RWPE2 (cell line): Measurements from ENCODE around the gene KRT2.
A peak's percentile ranks its signal among the peaks of the same experiment; 100 is the strongest.

Experiments used
- ATAC-seq: fragments of 200-7000 bp; cut with Tn5 transposase; 3 replicates; pipeline ENCODE4 v1.9.1; 2021; ENCODE audit warnings: low read depth
- DNase-seq: peaks from one replicate; pipeline ENCODE4 v3.0.0-alpha.2; 2020; ENCODE audit warnings: low spot score
- H3K27ac ChIP-seq: fragments of 450-650 bp; 2 replicates; pipeline ENCODE4 v1.5.1; 2017; ENCODE audit warnings: mild to moderate bottlenecking; ENCODE audit not compliant: poor library complexity, severe bottlenecking
- H3K27me3 ChIP-seq: fragments of 250-450 bp; sonication (Bioruptor Pico); 2 replicates; pipeline ENCODE4 v1.5.1; 2021; ENCODE audit warnings: mild to moderate bottlenecking, moderate library complexity; ENCODE audit not compliant: insufficient read depth, poor library complexity, severe bottlenecking
- H3K36me3 ChIP-seq: fragments of 250-450 bp; sonication (Bioruptor Pico); 2 replicates; pipeline ENCODE4 v1.5.1; 2020; ENCODE audit warnings: low read depth, mild to moderate bottlenecking, moderate library complexity
- H3K4me1 ChIP-seq: fragments of 250-450 bp; sonication (Bioruptor Pico); 2 replicates; pipeline ENCODE4 v1.5.1; 2021; ENCODE audit warnings: mild to moderate bottlenecking, moderate library complexity; ENCODE audit not compliant: insufficient read depth, poor library complexity, severe bottlenecking
- H3K4me3 ChIP-seq: fragments of 250-450 bp; sonication (Bioruptor Pico); 2 replicates; pipeline ENCODE4 v1.5.1; 2021; ENCODE audit warnings: mild to moderate bottlenecking, moderate library complexity; ENCODE audit not compliant: severe bottlenecking
- H3K9me3 ChIP-seq: fragments of 250-450 bp; sonication (Bioruptor Pico); 2 replicates; pipeline ENCODE4 v1.5.1; 2021; ENCODE audit warnings: mild to moderate bottlenecking, moderate library complexity; ENCODE audit not compliant: severe bottlenecking
- CTCF ChIP-seq: fragments of 450-650 bp; IDR thresholded peaks from one replicate; pipeline ENCODE4 v1.5.1; 2017; ENCODE audit warnings: mild to moderate bottlenecking, moderate library complexity; ENCODE audit not compliant: poor library complexity, severe bottlenecking

Gene KRT2

DNA sequence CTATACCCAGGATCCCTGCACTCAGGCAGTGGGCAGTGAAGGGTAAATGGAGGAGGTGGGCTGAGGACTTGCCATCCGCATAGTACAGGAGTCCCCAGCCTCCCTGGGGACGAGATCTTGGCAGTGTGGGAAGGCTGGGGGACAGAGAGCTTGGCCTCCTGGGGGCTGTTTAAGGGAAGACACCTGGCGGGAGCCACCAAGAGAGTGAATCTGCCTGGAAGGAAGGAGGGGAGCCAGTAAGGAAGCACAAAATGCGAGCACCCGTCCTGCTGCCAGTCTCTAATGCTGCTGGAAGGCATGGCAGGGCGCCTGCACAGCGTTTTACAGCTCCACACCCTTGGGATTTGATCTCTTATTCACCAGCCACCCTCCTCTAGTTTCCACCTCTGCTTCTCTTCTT, 7.4 kb upstream of the KRT2 start:
- no peaks in the 10 kb centered on the region for H3K36me3 ChIP-seq
- no peak for TF ChIP-seq CTCF
- DNase-seq (no peak), ATAC-seq (no peak)
- H3K4me1 ChIP-seq: peaks cover 7% of the 10 kb centered on the region
- H3K27ac ChIP-seq: no peak overlapping the region
- H3K27me3 ChIP-seq: no peaks in the 10 kb centered on the region
- H3K9me3 ChIP-seq: no peaks in the 10 kb centered on the region
- H3K4me3 ChIP-seq: no peak overlapping the region

DNA sequence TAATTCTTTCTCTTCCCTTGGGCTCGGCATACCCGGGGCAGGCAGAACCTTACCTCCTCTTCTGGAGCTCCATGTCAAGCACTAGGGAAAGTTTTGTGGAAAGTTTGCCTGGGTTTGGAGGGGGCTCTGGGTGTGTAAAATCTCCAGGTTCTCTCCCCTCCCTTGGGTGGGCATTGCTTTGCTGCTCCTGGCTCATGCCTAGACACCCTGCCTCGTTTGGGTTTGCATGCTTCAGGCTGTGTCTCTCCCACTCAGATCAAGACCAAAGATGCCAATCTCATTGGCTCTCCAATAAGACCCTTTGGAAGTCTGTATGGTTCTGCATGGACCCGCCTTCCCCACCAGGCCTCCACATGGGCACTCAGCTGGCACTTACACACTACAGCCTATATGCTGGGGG, 6.2 kb upstream of the KRT2 start:
- no peak overlapping the region for H3K4me3 ChIP-seq
- no peak for TF ChIP-seq CTCF
- DNase-seq (no peak), ATAC-seq (no peak)
- H3K27ac ChIP-seq: no peak overlapping the region
- no peaks in the 10 kb centered on the region for H3K9me3 ChIP-seq
- no peaks in the 10 kb centered on the region for H3K36me3 ChIP-seq
- H3K27me3 ChIP-seq: no peaks in the 10 kb centered on the region
- peaks cover 7% of the 10 kb centered on the region for H3K4me1 ChIP-seq

DNA sequence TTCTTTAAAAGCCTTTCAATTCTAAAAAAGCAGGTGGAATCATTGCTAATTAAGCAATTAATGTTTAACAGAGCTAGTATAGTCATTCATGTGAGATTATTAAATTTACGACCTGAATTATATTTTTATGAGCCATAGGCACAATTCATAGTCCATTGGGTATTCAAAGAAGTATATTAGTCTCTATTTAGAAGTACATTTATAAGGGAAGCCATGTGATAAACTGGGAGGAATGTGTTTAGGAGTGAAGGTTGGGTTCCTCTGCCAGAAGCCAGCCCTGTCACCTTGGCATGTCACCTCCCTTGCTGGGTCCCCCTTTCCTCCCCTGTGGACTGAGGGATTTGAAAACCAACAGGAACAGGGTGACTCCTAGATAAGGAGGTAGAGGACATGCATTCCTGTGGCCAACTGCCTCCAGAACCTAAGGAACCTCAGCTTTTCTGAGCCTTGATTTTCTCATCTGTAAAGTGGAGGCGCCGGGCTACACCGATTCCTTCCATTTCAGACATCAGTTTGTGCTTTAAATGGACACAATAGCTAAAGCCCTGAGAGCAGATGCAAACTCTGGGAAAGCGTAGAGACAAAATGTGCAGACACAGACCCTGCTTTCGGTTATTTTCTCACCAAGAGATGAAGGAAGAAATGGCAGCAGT, 5.4 kb upstream of the KRT2 start:
- peaks cover 7% of the 10 kb centered on the region for H3K4me1 ChIP-seq
- no peaks in the 10 kb centered on the region for H3K27me3 ChIP-seq
- no peak for TF ChIP-seq CTCF
- no peak overlapping the region for H3K4me3 ChIP-seq
- H3K9me3 ChIP-seq: no peaks in the 10 kb centered on the region
- ATAC-seq (no peak), DNase-seq (no peak)
- H3K27ac ChIP-seq: no peak overlapping the region
- no peaks in the 10 kb centered on the region for H3K36me3 ChIP-seq

GRCh38 chr12:52656616-52657015, 4.6 kb upstream of the KRT2 start:
- no peak for DNase-seq
- no peak for TF ChIP-seq CTCF

DNA sequence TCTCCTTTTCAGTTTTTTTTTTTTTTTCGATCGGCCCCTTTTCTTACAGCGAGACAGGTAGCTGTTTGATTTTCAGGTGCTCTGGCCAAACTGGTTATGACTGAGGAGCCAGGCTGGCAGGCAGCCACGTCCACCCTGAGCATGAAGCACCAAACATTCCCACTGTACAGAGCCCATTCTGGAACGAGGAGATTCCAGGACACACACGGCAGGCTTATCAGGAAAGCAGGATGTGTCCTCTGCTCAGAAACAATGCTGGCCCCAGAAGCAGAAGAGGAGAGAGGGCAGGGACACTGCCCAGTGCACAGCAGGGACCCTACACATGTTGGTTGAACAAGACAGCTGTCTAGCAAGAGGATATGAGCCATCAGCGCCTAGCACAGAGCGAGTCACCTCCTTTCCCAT, 3.7 kb upstream of the KRT2 start:
- Histone ChIP-seq H3K4me3 (no peak overlapping the region), H3K27ac (no peak overlapping the region), H3K36me3 (no peaks in the 10 kb centered on the region), H3K9me3 (no peaks in the 10 kb centered on the region), H3K27me3 (no peaks in the 10 kb centered on the region), H3K4me1 (peaks cover 7% of the 10 kb centered on the region)
- DNase-seq (no peak), ATAC-seq (peak; percentile 59)
- no peak for TF ChIP-seq CTCF

More at GRCh38 chr12:52656616-52657015, 4.6 kb upstream of the KRT2 start:
- H3K4me1 ChIP-seq: peaks cover 7% of the 10 kb centered on the region
- no peaks in the 10 kb centered on the region for H3K27me3 ChIP-seq
- ATAC-seq: no peak
- H3K36me3 ChIP-seq: no peaks in the 10 kb centered on the region
- H3K9me3 ChIP-seq: no peaks in the 10 kb centered on the region
- H3K4me3 ChIP-seq: no peak overlapping the region
- no peak overlapping the region for H3K27ac ChIP-seq
